HepG2 (cell line): ENCODE measurements around the gene CTNND2.

ENCODE experiments used
- E2F5 ChIP-seq: sonication (generic); formaldehyde crosslinking; conservative IDR thresholded peaks from 2 replicates; pipeline ENCODE4 v1.4.0; 2020; ENCODE audit warnings: missing genetic modification reagents
- EP300 ChIP-seq, 3 experiments: sonication (generic) in 1 of 3; formaldehyde crosslinking in 1 of 3; IDR thresholded peaks; 2 replicates each; pipeline versions ENCODE4 v1.5.1 to v1.6.1; 2011 to 2020; ENCODE audit warnings: low read depth in 2 of 3, low read length in 2 of 3, borderline replicate concordance in 1 of 3, improper control_type of control experiment in 1 of 3, mild to moderate bottlenecking in 1 of 3, missing genetic modification reagents in 1 of 3, moderate library complexity in 1 of 3
- MXI1 ChIP-seq: IDR thresholded peaks from 3 replicates; pipeline ENCODE4 v1.6.1; 2012; ENCODE audit warnings: low read depth, low read length, inconsistent platforms, borderline replicate concordance
- POLR2A ChIP-seq, 2 experiments: IDR thresholded peaks; 2 replicates each; pipeline ENCODE4 v1.6.1; 2011; ENCODE audit warnings: low read depth in 2 of 2, low read length in 2 of 2, mild to moderate bottlenecking in 1 of 2, moderate library complexity in 1 of 2; ENCODE audit not compliant: insufficient read depth in 1 of 2
- TF ChIP-seq, protein P1 (sequence below): sonication (generic); formaldehyde crosslinking; IDR thresholded peaks from 2 replicates; pipeline ENCODE4 v1.5.0; 2020; ENCODE audit warnings: mild to moderate bottlenecking, missing genetic modification reagents, moderate library complexity

- no peak for TF ChIP-seq MXI1
- no peak for TF ChIP-seq POLR2A (IDR thresholded peaks at IDR 0.05; ENCODE audit: insufficient read depth in 1 of 2, low read depth in 2 of 2, low read length in 2 of 2)
- no peak for TF ChIP-seq EP300 (IDR thresholded peaks at IDR 0.05; ENCODE audit: low read depth in 2 of 2, low read length in 2 of 2)
- TF ChIP-seq EP300 (CRISPR knock-in tag; IDR thresholded peaks at IDR 0.05; ENCODE audit: borderline replicate concordance), result no peak
- TF ChIP-seq E2F5 (CRISPR knock-in tag), result no peak
- TF ChIP-seq, protein P1, sequence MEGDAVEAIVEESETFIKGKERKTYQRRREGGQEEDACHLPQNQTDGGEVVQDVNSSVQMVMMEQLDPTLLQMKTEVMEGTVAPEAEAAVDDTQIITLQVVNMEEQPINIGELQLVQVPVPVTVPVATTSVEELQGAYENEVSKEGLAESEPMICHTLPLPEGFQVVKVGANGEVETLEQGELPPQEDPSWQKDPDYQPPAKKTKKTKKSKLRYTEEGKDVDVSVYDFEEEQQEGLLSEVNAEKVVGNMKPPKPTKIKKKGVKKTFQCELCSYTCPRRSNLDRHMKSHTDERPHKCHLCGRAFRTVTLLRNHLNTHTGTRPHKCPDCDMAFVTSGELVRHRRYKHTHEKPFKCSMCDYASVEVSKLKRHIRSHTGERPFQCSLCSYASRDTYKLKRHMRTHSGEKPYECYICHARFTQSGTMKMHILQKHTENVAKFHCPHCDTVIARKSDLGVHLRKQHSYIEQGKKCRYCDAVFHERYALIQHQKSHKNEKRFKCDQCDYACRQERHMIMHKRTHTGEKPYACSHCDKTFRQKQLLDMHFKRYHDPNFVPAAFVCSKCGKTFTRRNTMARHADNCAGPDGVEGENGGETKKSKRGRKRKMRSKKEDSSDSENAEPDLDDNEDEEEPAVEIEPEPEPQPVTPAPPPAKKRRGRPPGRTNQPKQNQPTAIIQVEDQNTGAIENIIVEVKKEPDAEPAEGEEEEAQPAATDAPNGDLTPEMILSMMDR (CRISPR knock-in tag), result no peak
Observed at GRCh38 chr5:11851416-11851815, 52.8 kb downstream of the CTNND2 start.
